SJCRH30 (cell line): ENCODE results near the gene EXOC6B. TPM values are rescaled to one million over a fixed set of nuclear protein-coding genes. Genes with fewer than 3 reads are reported as not detected.

Source experiments
- DNase-seq, 2 experiments: peaks; one replicate each; pipeline ENCODE4 v3.0.0-alpha.2; 2015 to 2020
- H3K27ac ChIP-seq: fragments of 250-450 bp; sonication (Bioruptor Pico); 2 replicates; pipeline ENCODE4 v1.5.1; 2020; ENCODE audit warnings: mild to moderate bottlenecking, moderate library complexity
- H3K27me3 ChIP-seq: fragments of 250-450 bp; sonication (Bioruptor Pico); 2 replicates; pipeline ENCODE4 v1.5.1; 2020; ENCODE audit warnings: mild to moderate bottlenecking, moderate library complexity
- H3K36me3 ChIP-seq: fragments of 250-450 bp; sonication (Bioruptor Pico); 2 replicates; pipeline ENCODE4 v1.5.1; 2020; ENCODE audit warnings: mild to moderate bottlenecking, moderate library complexity
- H3K4me1 ChIP-seq: fragments of 250-450 bp; sonication (Bioruptor Pico); 2 replicates; pipeline ENCODE4 v1.5.1; 2020; ENCODE audit warnings: mild to moderate bottlenecking, moderate library complexity
- H3K4me3 ChIP-seq: fragments of 250-450 bp; sonication (Bioruptor Pico); 2 replicates; pipeline ENCODE4 v1.5.1; 2020; ENCODE audit warnings: mild to moderate bottlenecking, moderate library complexity
- H3K9me3 ChIP-seq: fragments of 250-450 bp; sonication (Bioruptor Pico); replicated peaks from 2 replicates; pipeline ENCODE4 v1.5.1; 2020; ENCODE audit warnings: mild to moderate bottlenecking, moderate library complexity
- total RNA-seq: library from RNA; depleted of rRNA; stranded (reverse); fragments of >200 nt; shearing (Covaris generic); gene quantifications from 2 replicates; pipeline ENCODE4 v1.2.3, GENCODE V29; 2014

EXOC6B gene
- total RNA-seq, 1 experiment from 2014 or later: 24.8 TPM

DNA sequence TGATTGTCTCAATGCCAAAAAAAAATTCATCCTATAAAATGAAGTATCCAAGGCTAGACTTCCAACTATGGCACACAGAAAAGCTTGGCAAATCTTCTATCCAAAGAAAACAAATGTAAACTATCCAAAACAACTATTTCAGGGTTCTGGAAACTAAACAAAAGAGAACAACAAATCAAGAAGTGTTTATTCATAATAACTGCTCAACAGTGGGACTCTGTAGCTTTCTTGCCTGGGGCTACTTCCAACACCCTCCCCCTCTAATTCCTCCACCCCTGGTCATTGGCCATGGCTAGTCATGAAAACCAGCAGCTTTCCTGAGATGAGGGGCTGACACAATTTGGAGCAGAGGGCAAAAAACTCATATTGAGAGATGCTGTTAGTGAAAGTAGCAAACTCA, 107.0 kb downstream of the EXOC6B start:
- Histone ChIP-seq H3K4me3 (no peak overlapping the region), H3K36me3 (peaks cover 8% of the 10 kb centered on the region), H3K27me3 (no peaks in the 10 kb centered on the region), H3K27ac (no peak overlapping the region), H3K9me3 (no peaks in the 10 kb centered on the region), H3K4me1 (peaks cover 35% of the 10 kb centered on the region)
- peak in 1 of 2 experiments; percentile 21 for DNase-seq

DNA sequence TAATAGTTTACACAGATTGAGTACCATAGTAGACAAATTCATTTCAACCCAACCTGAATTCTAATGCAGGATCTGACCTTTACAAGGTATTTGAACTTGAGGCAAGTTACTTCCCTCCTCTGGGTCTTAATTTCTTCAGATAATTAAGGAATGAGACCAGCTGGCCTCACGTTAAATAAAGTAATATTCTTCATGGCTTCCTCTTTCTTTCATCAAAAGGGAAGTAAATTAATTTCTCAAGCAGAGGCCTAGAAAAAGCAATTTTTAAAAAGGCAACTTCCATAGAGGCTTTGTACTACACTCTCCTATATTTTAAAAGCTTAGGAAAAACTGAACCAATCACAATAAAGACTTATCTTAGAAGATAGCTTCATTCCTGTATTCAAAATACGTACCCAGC, 109.2 kb downstream of the EXOC6B start:
- H3K4me3 ChIP-seq: no peak overlapping the region

DNA sequence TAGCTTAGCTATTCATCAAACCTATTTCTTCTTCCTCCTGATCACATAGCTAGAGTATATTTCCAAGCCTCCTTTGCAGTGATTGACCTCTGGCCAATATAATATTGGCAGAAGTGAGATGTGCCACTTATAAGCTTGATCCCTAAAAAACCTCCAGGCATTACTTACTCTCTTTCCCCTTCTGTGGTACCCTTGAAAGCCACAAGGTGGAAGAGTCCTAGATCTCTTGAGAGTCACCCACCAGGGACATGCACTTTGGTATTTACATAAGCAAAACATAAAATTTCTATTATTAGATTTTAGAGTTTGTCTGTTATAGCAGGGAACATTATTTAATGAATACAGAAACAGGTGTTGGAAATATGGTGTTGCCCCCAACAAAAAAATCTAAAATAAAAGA, 112.0 kb downstream of the EXOC6B start:
- no peak overlapping the region for H3K4me3 ChIP-seq
- no peak for DNase-seq
- H3K27me3 ChIP-seq: no peaks in the 10 kb centered on the region
- H3K36me3 ChIP-seq: peaks cover 8% of the 10 kb centered on the region
- H3K4me1 ChIP-seq: peaks cover 7% of the 10 kb centered on the region; the same call in 1 of the 2 replicates
- no peak overlapping the region for H3K27ac ChIP-seq
- no peaks in the 10 kb centered on the region for H3K9me3 ChIP-seq

More for the DNA sequence above, 109.2 kb downstream of the EXOC6B start:
- DNase-seq: no peak
- Histone ChIP-seq H3K27me3 (no peaks in the 10 kb centered on the region), H3K4me1 (peaks cover 20% of the 10 kb centered on the region), H3K9me3 (no peaks in the 10 kb centered on the region), H3K27ac (no peak overlapping the region), H3K36me3 (peaks cover 8% of the 10 kb centered on the region)

DNA sequence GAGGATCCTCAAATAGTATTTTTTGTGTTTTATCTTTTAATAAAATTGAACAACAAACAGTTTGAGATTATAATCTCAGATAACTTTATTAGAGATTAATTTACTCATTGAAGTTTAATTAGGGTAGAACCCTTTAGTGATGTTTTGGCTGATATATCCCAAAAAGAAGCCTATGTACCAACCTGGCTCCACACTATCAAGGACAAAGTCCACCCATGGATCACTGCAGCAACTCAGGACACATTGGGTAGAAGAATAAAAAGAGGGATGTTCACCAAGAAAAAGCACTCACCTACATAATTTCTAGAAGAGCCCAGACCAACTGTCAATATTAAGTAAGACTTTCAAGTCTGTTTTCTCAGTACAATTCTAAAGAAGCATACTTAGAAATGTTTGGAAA, 112.9 kb downstream of the EXOC6B start:
- Histone ChIP-seq H3K27ac (no peak overlapping the region), H3K36me3 (peaks cover 10% of the 10 kb centered on the region), H3K27me3 (no peaks in the 10 kb centered on the region), H3K4me3 (no peak overlapping the region), H3K4me1 (peaks cover under 1% of the 10 kb centered on the region; the same call in 1 of the 2 replicates), H3K9me3 (no peaks in the 10 kb centered on the region)
- no peak for DNase-seq

DNA sequence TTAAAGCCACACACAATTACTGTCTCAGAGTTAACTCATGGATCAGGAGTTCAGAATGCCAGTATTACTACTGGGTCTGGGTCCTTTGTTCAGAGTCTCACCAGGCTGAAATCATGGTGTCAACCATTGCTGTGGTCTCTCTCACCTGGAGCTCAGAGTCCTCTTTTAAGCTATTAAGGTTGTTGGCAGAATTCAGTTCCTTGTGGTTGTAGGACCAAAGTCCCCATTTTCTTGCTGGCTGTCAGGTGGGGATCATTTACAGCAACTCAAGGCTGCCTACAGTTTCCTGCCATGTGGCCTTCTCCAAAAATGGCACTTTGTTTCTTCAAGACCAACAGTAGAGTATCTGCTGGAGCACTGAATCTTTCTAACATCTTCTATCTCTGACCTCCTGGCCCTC, 113.5 kb downstream of the EXOC6B start:
- no peak overlapping the region for H3K27ac ChIP-seq
- no peaks in the 10 kb centered on the region for H3K27me3 ChIP-seq
- no peak for DNase-seq
- H3K4me3 ChIP-seq: no peak overlapping the region
- H3K9me3 ChIP-seq: no peaks in the 10 kb centered on the region
- no peaks in the 10 kb centered on the region for H3K4me1 ChIP-seq
- H3K36me3 ChIP-seq: peaks cover 4% of the 10 kb centered on the region

DNA sequence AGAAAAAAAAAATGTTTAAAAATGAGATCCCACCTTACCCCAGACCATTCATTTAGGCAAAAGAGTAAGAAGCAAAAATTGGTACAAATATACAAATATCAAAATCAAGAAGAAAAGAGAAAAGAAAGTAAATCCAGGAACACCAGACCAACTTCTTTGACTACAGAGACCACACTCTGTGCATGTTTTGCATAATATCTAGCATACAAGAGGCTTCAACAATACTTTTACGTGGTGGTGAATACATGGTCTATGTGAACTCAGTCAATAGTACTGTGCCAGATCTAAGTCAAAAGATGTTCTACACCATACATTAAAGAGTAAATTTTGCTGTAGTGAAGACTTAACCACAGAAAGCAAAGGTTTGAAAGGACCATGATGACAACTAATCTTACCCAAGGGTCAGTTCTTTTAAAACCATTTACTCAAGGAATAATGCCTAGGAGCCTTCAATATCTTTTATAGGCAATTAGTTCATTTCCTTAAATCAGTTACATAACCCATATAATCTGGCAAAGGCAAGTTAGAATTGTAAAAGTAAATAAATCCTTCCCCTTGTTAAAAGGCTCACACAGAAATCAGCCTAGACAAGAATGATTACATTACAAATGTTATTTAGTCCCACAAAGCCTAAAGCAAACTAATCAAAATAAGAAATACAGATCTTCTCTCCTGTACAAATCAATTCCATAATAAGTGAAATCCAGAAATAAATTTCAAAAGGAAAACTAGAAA, 115.2 kb downstream of the EXOC6B start:
- H3K4me3 ChIP-seq: no peak overlapping the region
- no peaks in the 10 kb centered on the region for H3K9me3 ChIP-seq
- H3K27me3 ChIP-seq: no peaks in the 10 kb centered on the region
- H3K36me3 ChIP-seq: peaks cover 3% of the 10 kb centered on the region; the same call in 1 of the 2 replicates
- H3K27ac ChIP-seq: no peak overlapping the region
- DNase-seq: no peak
- no peaks in the 10 kb centered on the region for H3K4me1 ChIP-seq

DNA sequence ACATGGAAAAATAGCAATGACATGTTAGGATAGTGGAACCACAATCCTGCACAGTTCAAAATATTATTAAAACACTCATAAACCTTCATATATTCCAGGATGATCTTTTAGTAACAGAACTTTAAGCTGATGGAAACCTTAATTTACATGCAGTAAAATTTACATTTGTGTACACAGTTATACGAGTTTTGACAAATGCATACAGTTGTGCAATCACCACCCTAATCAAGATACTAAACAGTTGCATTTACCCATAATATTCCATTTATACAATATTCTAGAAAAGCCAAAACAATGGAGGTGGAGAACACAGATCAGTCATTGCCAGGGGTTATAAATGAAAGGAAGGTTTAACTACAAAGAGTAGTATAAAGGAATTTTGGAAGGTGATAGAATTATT, 117.6 kb downstream of the EXOC6B start:
- Histone ChIP-seq H3K36me3 (peaks cover 3% of the 10 kb centered on the region; the same call in 1 of the 2 replicates), H3K4me1 (no peaks in the 10 kb centered on the region), H3K4me3 (no peak overlapping the region), H3K9me3 (no peaks in the 10 kb centered on the region), H3K27ac (no peak overlapping the region), H3K27me3 (no peaks in the 10 kb centered on the region)
- DNase-seq: no peak

DNA sequence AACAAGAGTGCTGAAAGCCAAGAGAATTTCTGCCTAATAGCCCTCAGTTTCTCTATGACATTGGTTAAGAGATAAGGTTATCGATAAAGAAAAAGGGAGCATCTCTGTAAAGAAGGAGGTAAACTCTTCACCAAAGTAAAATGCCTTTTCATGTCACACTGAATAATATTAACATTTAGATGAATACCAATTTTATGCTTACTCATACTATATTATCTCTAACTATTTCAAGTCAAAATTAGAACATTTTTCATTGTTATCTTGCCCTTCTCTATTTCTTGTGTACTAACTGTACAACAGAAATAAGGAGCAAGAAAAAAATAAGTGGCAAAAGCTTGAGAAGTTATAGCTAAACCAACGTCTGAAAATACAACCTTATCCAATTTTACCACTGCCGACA, 127.5 kb downstream of the EXOC6B start:
- H3K9me3 ChIP-seq: no peaks in the 10 kb centered on the region
- H3K4me3 ChIP-seq: no peak overlapping the region
- H3K27ac ChIP-seq: no peak overlapping the region
- H3K36me3 ChIP-seq: no peaks in the 10 kb centered on the region
- DNase-seq: no peak
- H3K27me3 ChIP-seq: no peaks in the 10 kb centered on the region
- H3K4me1 ChIP-seq: peaks cover 18% of the 10 kb centered on the region

DNA sequence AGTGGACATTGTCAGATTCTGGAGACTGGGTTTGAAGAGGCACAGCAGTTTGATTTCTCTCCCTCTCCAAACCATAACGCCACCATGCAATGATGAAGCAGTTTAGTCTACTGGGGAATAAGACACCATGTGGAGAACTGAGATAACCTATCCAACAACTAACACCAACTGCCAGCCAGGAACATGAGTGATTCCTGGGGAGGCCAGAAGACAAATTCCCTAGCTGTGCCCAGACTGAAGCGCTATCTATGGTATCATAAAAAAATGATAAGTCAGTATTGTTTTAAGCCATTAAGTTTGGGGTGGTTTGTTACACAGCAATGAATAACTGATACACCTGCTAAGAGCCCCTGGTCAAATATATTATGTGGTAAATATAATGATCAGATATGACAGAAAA, 129.3 kb downstream of the EXOC6B start:
- no peaks in the 10 kb centered on the region for H3K9me3 ChIP-seq
- no peaks in the 10 kb centered on the region for H3K36me3 ChIP-seq
- no peak overlapping the region for H3K27ac ChIP-seq
- no peak for DNase-seq
- H3K4me1 ChIP-seq: peaks cover 18% of the 10 kb centered on the region
- H3K27me3 ChIP-seq: no peaks in the 10 kb centered on the region
- no peak overlapping the region for H3K4me3 ChIP-seq

DNA sequence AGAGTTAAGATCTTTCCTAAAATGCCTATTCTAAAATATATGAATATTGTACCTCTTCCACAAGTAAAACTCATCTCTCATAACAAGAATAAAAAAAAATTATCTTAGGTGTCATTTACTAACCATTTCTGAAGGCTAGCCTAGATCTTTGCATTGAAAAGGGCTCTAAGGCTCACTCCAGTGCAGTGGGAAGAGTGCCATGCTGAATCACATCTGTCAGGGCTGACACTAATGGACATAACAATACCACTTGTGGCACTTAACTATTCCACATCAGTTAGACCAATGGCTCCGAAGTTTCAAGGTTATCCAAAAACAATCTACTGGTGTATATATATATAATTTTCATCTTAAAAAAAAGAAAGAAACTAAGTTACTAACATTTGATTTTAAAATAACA, 130.2 kb downstream of the EXOC6B start:
- no peaks in the 10 kb centered on the region for H3K36me3 ChIP-seq
- no peak overlapping the region for H3K4me3 ChIP-seq
- H3K4me1 ChIP-seq: peaks cover 18% of the 10 kb centered on the region
- DNase-seq: peak in 1 of 2 experiments; percentile 20
- H3K27ac ChIP-seq: no peak overlapping the region
- H3K27me3 ChIP-seq: no peaks in the 10 kb centered on the region
- no peaks in the 10 kb centered on the region for H3K9me3 ChIP-seq

DNA sequence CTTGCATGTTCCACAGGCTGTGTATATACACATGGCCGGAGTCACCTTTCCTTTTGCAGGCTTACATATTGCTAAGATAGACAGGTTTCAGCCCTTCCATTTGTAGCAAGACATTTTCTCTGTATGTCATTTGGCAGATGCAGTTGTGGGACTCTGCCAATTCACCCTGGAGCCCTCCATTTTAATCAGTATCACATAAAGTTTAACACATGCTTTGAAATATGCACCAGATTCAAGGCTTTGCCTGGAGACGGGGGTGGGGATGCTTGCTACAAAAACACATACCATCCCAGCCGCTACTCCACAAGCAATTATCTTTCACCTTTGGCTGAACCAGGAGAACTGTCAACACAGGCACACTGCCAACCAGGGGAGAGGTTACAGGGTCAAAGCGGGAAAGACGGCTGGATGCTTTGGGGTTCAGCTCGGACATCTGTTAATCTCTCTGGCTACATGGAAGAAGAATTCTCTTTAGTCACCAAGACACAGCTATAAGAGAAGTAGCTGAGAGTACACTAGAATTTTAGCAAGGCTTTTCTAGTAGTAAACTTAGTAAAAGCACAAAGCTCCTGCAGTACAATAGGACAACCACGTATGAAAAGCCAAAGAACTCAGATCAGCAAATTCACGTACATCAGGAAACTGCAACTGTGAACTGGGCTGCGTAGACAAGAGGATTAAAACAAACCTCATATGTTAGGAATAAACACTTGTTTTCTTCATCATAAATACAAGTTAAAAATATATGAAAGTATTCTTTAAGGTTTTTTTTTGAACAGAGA, 130.9 kb downstream of the EXOC6B start:
- peak; percentile 85 to 87 for DNase-seq
- no peaks in the 10 kb centered on the region for H3K27me3 ChIP-seq
- H3K36me3 ChIP-seq: no peaks in the 10 kb centered on the region
- H3K4me1 ChIP-seq: peaks cover 18% of the 10 kb centered on the region
- H3K9me3 ChIP-seq: no peaks in the 10 kb centered on the region
- no peak overlapping the region for H3K27ac ChIP-seq
- no peak overlapping the region for H3K4me3 ChIP-seq

DNA sequence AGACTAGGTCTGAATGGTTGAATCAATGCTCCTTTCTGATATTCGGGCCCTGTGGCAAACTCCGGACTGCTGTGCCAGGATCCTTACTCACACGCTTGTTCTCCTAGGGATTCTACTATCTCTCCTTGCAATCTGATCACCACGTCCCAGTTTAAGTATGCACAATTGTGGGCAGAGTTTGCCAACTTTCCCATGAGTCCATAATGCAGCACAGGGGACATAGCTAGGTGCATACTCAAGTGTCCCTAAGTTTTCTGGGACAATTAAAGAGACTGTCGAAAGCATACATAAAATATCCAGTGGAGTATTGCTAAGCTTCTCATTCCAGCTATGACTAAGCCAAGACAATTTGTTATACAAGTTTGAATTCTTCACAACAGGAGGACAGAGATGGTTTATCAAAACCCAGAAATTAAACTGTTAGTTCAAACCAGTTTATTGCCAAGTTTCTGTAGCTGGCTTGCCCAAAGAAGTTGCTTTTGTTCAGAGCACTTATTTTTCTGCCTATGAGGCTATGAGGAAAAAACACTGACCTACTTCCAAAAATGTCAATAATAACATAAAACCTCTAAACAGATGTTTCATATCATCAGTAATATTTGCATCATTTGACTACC, 136.1 kb downstream of the EXOC6B start:
- Histone ChIP-seq H3K9me3 (no peaks in the 10 kb centered on the region), H3K36me3 (no peaks in the 10 kb centered on the region), H3K4me1 (peaks cover 8% of the 10 kb centered on the region), H3K27me3 (no peaks in the 10 kb centered on the region), H3K4me3 (no peak overlapping the region), H3K27ac (no peak overlapping the region)
- DNase-seq: no peak

DNA sequence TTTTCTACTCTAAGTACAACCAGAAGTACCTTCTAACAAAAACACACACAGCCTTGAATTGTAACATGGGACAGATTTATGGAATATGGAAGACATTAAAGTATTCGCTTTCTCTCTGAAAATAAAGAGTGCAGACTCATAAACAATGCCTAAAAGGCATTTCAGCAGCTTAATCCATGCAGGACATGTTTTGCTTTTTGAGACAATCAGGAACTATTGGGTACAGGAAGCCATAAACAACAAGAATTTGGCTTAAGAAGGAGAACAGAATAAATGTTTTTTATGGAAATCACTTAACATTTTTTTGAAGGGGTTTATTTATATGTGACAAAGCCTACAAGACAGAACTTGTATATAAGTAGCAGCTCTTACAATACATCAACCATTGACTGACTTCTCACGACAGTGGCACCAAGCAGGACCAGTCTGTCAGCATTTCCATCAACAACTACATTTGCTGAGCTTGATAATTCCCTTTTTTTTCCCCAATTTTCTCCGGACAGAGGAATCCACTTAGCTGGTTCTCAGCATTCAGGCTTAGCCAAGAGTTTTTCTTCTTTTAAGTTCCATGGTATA, 140.1 kb downstream of the EXOC6B start:
- DNase-seq: no peak
- H3K4me3 ChIP-seq: no peak overlapping the region
- H3K27me3 ChIP-seq: no peaks in the 10 kb centered on the region
- H3K27ac ChIP-seq: no peak overlapping the region
- no peaks in the 10 kb centered on the region for H3K36me3 ChIP-seq
- no peaks in the 10 kb centered on the region for H3K4me1 ChIP-seq
- H3K9me3 ChIP-seq: no peaks in the 10 kb centered on the region

DNA sequence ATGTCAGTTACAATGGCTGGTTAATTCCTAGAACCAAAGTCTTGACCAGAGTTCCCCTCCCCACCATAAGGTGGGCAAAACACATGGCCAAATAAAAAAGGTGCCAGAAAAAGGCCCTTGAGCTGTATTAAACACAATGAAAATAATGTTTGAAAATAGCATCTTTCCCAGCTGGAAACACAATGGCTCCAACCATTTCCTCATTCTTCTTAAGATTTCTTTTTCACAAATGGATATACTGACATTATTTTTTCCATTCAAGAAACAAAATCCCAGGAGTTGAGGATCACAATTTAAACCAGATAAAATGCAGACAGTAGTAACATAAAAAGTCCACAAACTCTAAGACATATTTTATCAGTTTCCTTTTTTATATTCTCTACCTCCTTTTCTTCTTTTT, 143.8 kb downstream of the EXOC6B start:
- Histone ChIP-seq H3K36me3 (no peaks in the 10 kb centered on the region), H3K27ac (no peak overlapping the region), H3K9me3 (no peaks in the 10 kb centered on the region), H3K4me3 (no peak overlapping the region), H3K4me1 (peaks cover 16% of the 10 kb centered on the region), H3K27me3 (no peaks in the 10 kb centered on the region)
- no peak for DNase-seq
